Effector memory CD4-positive, alpha-beta T cell (primary cell): Measurements from ENCODE around the gene ZC3H11A.

ENCODE experiments used
- DNase-seq, 3 donors: peaks; one replicate each; pipeline ENCODE4 v3.0.0-alpha.2; 2020
- H3K27ac ChIP-seq: 2 replicates; pipeline ENCODE4 v1.7.0; 2013; ENCODE audit warnings: mild to moderate bottlenecking, low read length, moderate library complexity; ENCODE audit not compliant: insufficient read depth, poor library complexity, severe bottlenecking
- H3K27me3 ChIP-seq: replicated peaks from 2 replicates; pipeline ENCODE4 v1.7.0; 2013; ENCODE audit warnings: mild to moderate bottlenecking, low read length; ENCODE audit not compliant: insufficient read depth, control insufficient read depth, poor library complexity, severe bottlenecking
- H3K36me3 ChIP-seq: 2 replicates; pipeline ENCODE4 v1.7.0; 2013; ENCODE audit warnings: mild to moderate bottlenecking, low read length, moderate library complexity; ENCODE audit not compliant: control insufficient read depth, insufficient read depth
- H3K4me1 ChIP-seq: 2 replicates; pipeline ENCODE4 v1.7.0; 2013; ENCODE audit warnings: low read length, mild to moderate bottlenecking; ENCODE audit not compliant: control insufficient read depth, insufficient read depth, poor library complexity, severe bottlenecking
- H3K4me3 ChIP-seq: 2 replicates; pipeline ENCODE4 v1.7.0; 2013; ENCODE audit warnings: low read length, low read depth, mild to moderate bottlenecking; ENCODE audit not compliant: insufficient read depth, poor library complexity, severe bottlenecking
- H3K9me3 ChIP-seq: 2 replicates; pipeline ENCODE4 v1.7.0; 2013; ENCODE audit warnings: mild to moderate bottlenecking, low read length, moderate library complexity; ENCODE audit not compliant: control insufficient read depth

Gene ZC3H11A

GRCh38 chr1:203764105-203765028, 31.1 kb upstream of the ZC3H11A start:
- no peaks in the 10 kb centered on the region for H3K27me3 ChIP-seq
- H3K9me3 ChIP-seq, result no peaks in the 10 kb centered on the region
- no peak for DNase-seq
- peaks cover 20% of the 10 kb centered on the region for H3K4me1 ChIP-seq
- H3K36me3 ChIP-seq, result no peaks in the 10 kb centered on the region
- H3K4me3 ChIP-seq, result peak overlapping the region; percentile 54
- peak overlapping the region; percentile 87 for H3K27ac ChIP-seq

GRCh38 chr1:203765029-203765837, 30.2 kb upstream of the ZC3H11A start, which contains the start of gene LAX1:
Gene LAX1 (plus strand): TSS chr1:203765183. CDS start chr1:203765566, 383 bp downstream.
- no peaks in the 10 kb centered on the region for H3K27me3 ChIP-seq
- H3K36me3 ChIP-seq, result no peaks in the 10 kb centered on the region
- DNase-seq, result peak; percentile 56 to 69 (median 68)
- H3K4me3 ChIP-seq, result peak within 1 kb of the TSS; percentile 54
- no peaks in the 10 kb centered on the region for H3K9me3 ChIP-seq
- peak within 1 kb of the TSS; percentile 87 for H3K27ac ChIP-seq
- peaks cover 20% of the 10 kb centered on the region for H3K4me1 ChIP-seq

- Histone ChIP-seq H3K36me3 (peaks cover 26% of the 10 kb centered on the region), H3K27ac (no peak overlapping the region), H3K4me1 (peaks cover 20% of the 10 kb centered on the region), H3K27me3 (no peaks in the 10 kb centered on the region), H3K9me3 (no peaks in the 10 kb centered on the region), H3K4me3 (no peak overlapping the region)
- no peak for DNase-seq
These were observed 27.2 kb upstream of the ZC3H11A start for GRCh38 chr1:203768256-203768655.

GRCh38 chr1:203769505-203770343, 25.7 kb upstream of the ZC3H11A start:
- Histone ChIP-seq H3K27me3 (no peaks in the 10 kb centered on the region), H3K36me3 (peaks cover 39% of the 10 kb centered on the region), H3K4me3 (no peak overlapping the region), H3K4me1 (peaks cover 9% of the 10 kb centered on the region), H3K9me3 (no peaks in the 10 kb centered on the region), H3K27ac (no peak overlapping the region)
- DNase-seq, result no peak

- Histone ChIP-seq H3K4me1 (peaks cover 9% of the 10 kb centered on the region), H3K9me3 (no peaks in the 10 kb centered on the region), H3K27ac (no peak overlapping the region), H3K4me3 (no peak overlapping the region), H3K36me3 (peaks cover 48% of the 10 kb centered on the region), H3K27me3 (no peaks in the 10 kb centered on the region)
- DNase-seq, result no peak
These were observed 23.5 kb upstream of the ZC3H11A start for GRCh38 chr1:203771901-203772301.

- Histone ChIP-seq H3K4me3 (no peak overlapping the region), H3K27ac (no peak overlapping the region), H3K4me1 (peaks cover 9% of the 10 kb centered on the region), H3K9me3 (no peaks in the 10 kb centered on the region), H3K36me3 (peaks cover 48% of the 10 kb centered on the region), H3K27me3 (no peaks in the 10 kb centered on the region)
- DNase-seq, result no peak
These were observed 22.6 kb upstream of the ZC3H11A start for GRCh38 chr1:203772836-203773235.

- no peak overlapping the region for H3K27ac ChIP-seq
- no peak overlapping the region for H3K4me3 ChIP-seq
- DNase-seq, result no peak
- H3K4me1 ChIP-seq, result no peaks in the 10 kb centered on the region
- no peaks in the 10 kb centered on the region for H3K9me3 ChIP-seq
- peaks cover 36% of the 10 kb centered on the region for H3K36me3 ChIP-seq
- no peaks in the 10 kb centered on the region for H3K27me3 ChIP-seq
These were observed 18.8 kb upstream of the ZC3H11A start for GRCh38 chr1:203776636-203777035.

GRCh38 chr1:203777596-203777995, 17.8 kb upstream of the ZC3H11A start:
- H3K4me3 ChIP-seq, result no peak overlapping the region
- no peaks in the 10 kb centered on the region for H3K4me1 ChIP-seq
- DNase-seq, result no peak
- no peaks in the 10 kb centered on the region for H3K27me3 ChIP-seq
- no peaks in the 10 kb centered on the region for H3K9me3 ChIP-seq
- peaks cover 29% of the 10 kb centered on the region for H3K36me3 ChIP-seq
- H3K27ac ChIP-seq, result no peak overlapping the region

GRCh38 chr1:203778146-203778545, 17.3 kb upstream of the ZC3H11A start:
- no peak overlapping the region for H3K27ac ChIP-seq
- H3K9me3 ChIP-seq, result no peaks in the 10 kb centered on the region
- no peaks in the 10 kb centered on the region for H3K27me3 ChIP-seq
- no peak overlapping the region for H3K4me3 ChIP-seq
- no peak for DNase-seq
- H3K4me1 ChIP-seq, result no peaks in the 10 kb centered on the region
- H3K36me3 ChIP-seq, result peaks cover 23% of the 10 kb centered on the region
